DND-41 (cell line): ENCODE data around the gene ASTE1.

Source experiments
- CTCF ChIP-seq: IDR thresholded peaks from 2 replicates; pipeline ENCODE4 v1.5.1; 2012; ENCODE audit warnings: borderline replicate concordance, low read length, moderate library complexity, mild to moderate bottlenecking; ENCODE audit not compliant: poor library complexity, severe bottlenecking; ENCODE audit errors: extremely low read depth
- EZH2 ChIP-seq: IDR thresholded peaks from 3 replicates; pipeline ENCODE4 v1.6.1; 2012; ENCODE audit warnings: borderline replicate concordance, low read depth, mild to moderate bottlenecking, moderate library complexity, low read length, inconsistent platforms; ENCODE audit not compliant: severe bottlenecking

- TF ChIP-seq CTCF (no peak), EZH2 (no peak)
Measured at GRCh38 chr3:130967281-130967680, 59.3 kb downstream of the ASTE1 start.
